GM12875 (cell line): ENCODE data around the gene IL13RA1.

Experiments
- H3K4me3 ChIP-seq: one replicate; pipeline ENCODE4 v1.5.1; 2011; ENCODE audit warnings: low read depth, low read length, control low read depth
- CTCF ChIP-seq: IDR thresholded peaks from 2 replicates; pipeline ENCODE4 v1.5.1; 2011; ENCODE audit warnings: low read depth, mild to moderate bottlenecking, control low read depth, inconsistent platforms, low read length, moderate library complexity, borderline replicate concordance; ENCODE audit not compliant: insufficient read depth

Gene IL13RA1

GRCh38 chrX:118726887-118727685 is at the start of gene IL13RA1:
Gene IL13RA1 (plus strand): TSS chrX:118727606. CDS start chrX:118727639, 33 bp downstream.
- H3K4me3 ChIP-seq, result peak within 1 kb of the TSS; percentile 53
- no peak for TF ChIP-seq CTCF

DNA sequence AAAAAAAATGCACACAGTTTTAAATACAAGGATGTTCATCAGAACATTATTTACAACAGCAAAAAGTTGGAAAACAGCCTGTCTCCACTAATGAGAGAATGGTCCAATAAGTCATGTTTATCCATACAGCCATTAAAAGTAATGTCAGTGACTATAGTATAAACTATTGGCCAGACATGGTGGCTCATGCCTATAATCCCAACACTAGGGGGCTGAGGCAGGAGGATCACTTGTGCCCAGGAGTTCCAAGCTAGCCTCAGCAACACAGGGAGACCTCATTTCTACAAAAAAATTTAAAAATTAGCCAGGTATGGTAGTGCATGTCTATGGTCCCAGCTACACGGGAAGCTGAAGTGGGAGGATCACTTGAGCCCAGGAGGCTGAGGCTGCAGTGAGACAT is 48.1 kb upstream of the IL13RA1 start:
- no peak for TF ChIP-seq CTCF
- no peak overlapping the region for H3K4me3 ChIP-seq

- no peak for TF ChIP-seq CTCF
- H3K4me3 ChIP-seq, result no peak overlapping the region
Observed at GRCh38 chrX:118682258-118683014, 45.0 kb upstream of the IL13RA1 start.

GRCh38 chrX:118685393-118685792 is 42.0 kb upstream of the IL13RA1 start:
- no peak overlapping the region for H3K4me3 ChIP-seq
- TF ChIP-seq CTCF, result no peak

DNA sequence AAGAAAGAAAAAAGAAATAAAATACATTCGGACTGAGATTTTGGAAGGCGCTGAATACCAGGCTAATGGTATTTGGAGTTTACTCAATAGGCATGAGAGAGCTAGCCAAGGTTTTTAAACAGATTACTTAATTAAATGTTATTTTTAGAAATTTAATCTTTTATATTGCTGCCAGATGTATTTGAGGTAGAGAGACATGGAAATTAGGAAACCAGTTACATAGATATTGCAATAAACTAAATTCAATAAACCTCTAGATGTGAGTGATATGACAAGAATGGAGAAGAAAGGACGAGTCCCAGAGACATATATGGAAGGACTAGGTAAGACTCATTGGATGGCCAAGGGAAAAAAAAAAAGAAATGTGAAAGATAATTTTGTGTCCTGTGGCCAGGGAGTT is 38.5 kb upstream of the IL13RA1 start:
- no peak overlapping the region for H3K4me3 ChIP-seq
- TF ChIP-seq CTCF, result no peak

GRCh38 chrX:118693843-118694242 is 33.6 kb upstream of the IL13RA1 start:
- no peak overlapping the region for H3K4me3 ChIP-seq
- TF ChIP-seq CTCF, result no peak
